Measurements from ENCODE around the gene BCL2L15. TPM values are rescaled to one million over a fixed set of nuclear protein-coding genes. Genes with fewer than 3 reads are reported as not detected.

BCL2L15 gene
- total and polyA plus RNA-seq, 2 experiments from 2014 or later: 0.32 TPM; not detected in 1

- H3K4me1 ChIP-seq (ENCODE audit: insufficient read depth): peaks cover 10% of the 10 kb centered on the region
- H3K36me3 ChIP-seq (ENCODE audit: low read depth): peaks cover under 1% of the 10 kb centered on the region; the same call in 1 of the 2 replicates
- no peak for DNase-seq
- no peak overlapping the region for H2AFZ ChIP-seq
- no peak overlapping the region for H3K27ac ChIP-seq
- in situ Hi-C loops (cut with MboI): no loop called here
- H3K4me3 ChIP-seq: no peak overlapping the region
- H3K4me2 ChIP-seq (ENCODE audit: unreplicated experiment): no peak overlapping the region
- TF ChIP-seq EZH2 (IDR thresholded peaks at IDR 0.05; ENCODE audit: insufficient read depth, poor library complexity, severe bottlenecking) (no peak), EZH2phosphoT487 (IDR thresholded peaks at IDR 0.05; ENCODE audit: insufficient read depth, low read depth) (no peak)
- no peaks in the 10 kb centered on the region for H3K27me3 ChIP-seq (replicated peaks; ENCODE audit: insufficient read depth)
- H4K20me1 ChIP-seq (ENCODE audit: insufficient read depth): no peaks in the 10 kb centered on the region
- no peaks in the 10 kb centered on the region for H3K79me2 ChIP-seq (ENCODE audit: insufficient read depth)
- H3F3A ChIP-seq (ENCODE audit: insufficient read depth): 0 out of 2 replicates have a peak, but pooled peaks cover 7% of the 10 kb centered on the region
- WGBS, 2 experiments (ENCODE audit: low coverage in 1 of 2, low lambda C conversion rate in 2 of 2, missing lambda C conversion rate in 2 of 2): 97% methylated on average over 5 of the region's 5 CpGs
- no peaks in the 10 kb centered on the region for H3K9me3 ChIP-seq (ENCODE audit: low read depth)
- H3K9me2 ChIP-seq (ENCODE audit: insufficient read depth): no peaks in the 10 kb centered on the region
- H3K9ac ChIP-seq: no peak overlapping the region
Measured at GRCh38 chr1:113913887-113914664, 26.7 kb upstream of the BCL2L15 start.

GRCh38 chr1:113913312-113913668, 25.9 kb upstream of the BCL2L15 start:
- Histone ChIP-seq H3K79me2 (ENCODE audit: insufficient read depth) (no peaks in the 10 kb centered on the region; the same call in 1 of the 2 replicates), H3K4me3 (no peak overlapping the region), H2AFZ (peak overlapping the region; percentile 45; the same call in 1 of the 2 replicates), H4K20me1 (ENCODE audit: insufficient read depth) (no peaks in the 10 kb centered on the region), H3K4me1 (ENCODE audit: insufficient read depth) (peaks cover 10% of the 10 kb centered on the region), H3K27me3 (replicated peaks; ENCODE audit: insufficient read depth) (no peaks in the 10 kb centered on the region), H3K4me2 (ENCODE audit: unreplicated experiment) (no peak overlapping the region), H3K27ac (no peak overlapping the region; the same call in 1 of the 2 replicates), H3F3A (ENCODE audit: insufficient read depth) (0 out of 2 replicates have a peak, but pooled peaks cover 7% of the 10 kb centered on the region), H3K9me3 (ENCODE audit: low read depth) (no peaks in the 10 kb centered on the region), H3K9ac (no peak overlapping the region), H3K9me2 (ENCODE audit: insufficient read depth) (no peaks in the 10 kb centered on the region), H3K36me3 (ENCODE audit: low read depth) (peaks cover 5% of the 10 kb centered on the region; the same call in 1 of the 2 replicates)
- DNase-seq: no peak
- in situ Hi-C loops (cut with MboI): no loop called here
- no peak for TF ChIP-seq EZH2 (IDR thresholded peaks at IDR 0.05; ENCODE audit: insufficient read depth, poor library complexity, severe bottlenecking)
- no peak for TF ChIP-seq EZH2phosphoT487 (IDR thresholded peaks at IDR 0.05; ENCODE audit: insufficient read depth, low read depth)
- 67 to 72% methylated on average over 3 of the region's 3 CpGs for WGBS, 2 experiments (ENCODE audit: low coverage in 1 of 2, low lambda C conversion rate in 2 of 2, missing lambda C conversion rate in 2 of 2)

- Histone ChIP-seq H3K4me2 (ENCODE audit: unreplicated experiment) (peak overlapping the region; percentile 4), H3K9me3 (ENCODE audit: low read depth) (no peaks in the 10 kb centered on the region), H3K79me2 (ENCODE audit: insufficient read depth) (no peaks in the 10 kb centered on the region; the same call in 1 of the 2 replicates), H3F3A (ENCODE audit: insufficient read depth) (0 out of 2 replicates have a peak, but pooled peaks cover 7% of the 10 kb centered on the region), H3K27me3 (replicated peaks; ENCODE audit: insufficient read depth) (no peaks in the 10 kb centered on the region), H2AFZ (peak overlapping the region; percentile 45; the same call in 1 of the 2 replicates), H3K27ac (no peak overlapping the region; the same call in 1 of the 2 replicates), H3K36me3 (ENCODE audit: low read depth) (peaks cover 8% of the 10 kb centered on the region; the same call in 1 of the 2 replicates), H3K9ac (no peak overlapping the region), H3K9me2 (ENCODE audit: insufficient read depth) (no peaks in the 10 kb centered on the region), H4K20me1 (ENCODE audit: insufficient read depth) (no peaks in the 10 kb centered on the region), H3K4me1 (ENCODE audit: insufficient read depth) (peaks cover 10% of the 10 kb centered on the region), H3K4me3 (no peak overlapping the region)
- WGBS, 2 experiments (ENCODE audit: low coverage in 1 of 2, low lambda C conversion rate in 2 of 2, missing lambda C conversion rate in 2 of 2): 65 to 75% methylated on average over 6 of the region's 6 CpGs
- TF ChIP-seq EZH2 (IDR thresholded peaks at IDR 0.05; ENCODE audit: insufficient read depth, poor library complexity, severe bottlenecking) (no peak), EZH2phosphoT487 (IDR thresholded peaks at IDR 0.05; ENCODE audit: insufficient read depth, low read depth) (no peak)
- DNase-seq: peak; percentile 67
- in situ Hi-C loops (cut with MboI): no loop called here
Measured at GRCh38 chr1:113912594-113913311, 25.4 kb upstream of the BCL2L15 start.

GRCh38 chr1:113905435-113905861, 18.1 kb upstream of the BCL2L15 start:
- Histone ChIP-seq H3K4me3 (peak overlapping the region; percentile 86), H3K9me3 (ENCODE audit: low read depth) (no peaks in the 10 kb centered on the region), H3K27me3 (replicated peaks; ENCODE audit: insufficient read depth) (no peaks in the 10 kb centered on the region), H3K4me1 (ENCODE audit: insufficient read depth) (peaks cover 8% of the 10 kb centered on the region), H2AFZ (peak overlapping the region; percentile 93), H3K4me2 (ENCODE audit: unreplicated experiment) (peak overlapping the region; percentile 97), H4K20me1 (ENCODE audit: insufficient read depth) (no peaks in the 10 kb centered on the region), H3K36me3 (ENCODE audit: low read depth) (peaks cover 8% of the 10 kb centered on the region; the same call in 1 of the 2 replicates), H3K9ac (peak overlapping the region; percentile 93), H3K9me2 (ENCODE audit: insufficient read depth) (no peaks in the 10 kb centered on the region), H3K79me2 (ENCODE audit: insufficient read depth) (peaks cover 47% of the 10 kb centered on the region), H3F3A (ENCODE audit: insufficient read depth) (peaks cover 10% of the 10 kb centered on the region), H3K27ac (peak overlapping the region; percentile 52)
- TF ChIP-seq EZH2phosphoT487 (IDR thresholded peaks at IDR 0.05; ENCODE audit: insufficient read depth, low read depth) (no peak), EZH2 (IDR thresholded peaks at IDR 0.05; ENCODE audit: insufficient read depth, poor library complexity, severe bottlenecking) (no peak)
- in situ Hi-C loops (cut with MboI): no loop called here
- WGBS, 2 experiments (ENCODE audit: low coverage in 1 of 2, low lambda C conversion rate in 2 of 2, missing lambda C conversion rate in 2 of 2): 1 to 2% methylated on average over 17 of the region's 17 CpGs
- DNase-seq: peak; percentile 23

Measured in GM23248 (cell line).